GM18909 (cell line): Measurements from ENCODE around the gene CLEC14A.

Experiments
- ATAC-seq: cut with Tn5 transposase; IDR thresholded peaks from one replicate; pipeline ENCODE4 v1.9.1; 2021; ENCODE audit warnings: mild to moderate bottlenecking; ENCODE audit not compliant: unreplicated experiment, poor library complexity

Gene CLEC14A

GRCh38 chr14:38207736-38208617 lies 47.9 kb downstream of the CLEC14A start, which contains the start of gene SSTR1:
TSS of gene SSTR1 (plus strand) at chr14:38207904. CDS start at chr14:38209390, 1,486 bp downstream.
- no peak for ATAC-seq

GRCh38 chr14:38207377-38207735 lies 48.5 kb downstream of the CLEC14A start:
- ATAC-seq, result no peak

GRCh38 chr14:38206689-38207376 lies 49.1 kb downstream of the CLEC14A start:
- ATAC-seq, result no peak

GRCh38 chr14:38205949-38206665 lies 49.8 kb downstream of the CLEC14A start:
- ATAC-seq, result no peak

GRCh38 chr14:38205119-38205813 lies 50.6 kb downstream of the CLEC14A start:
- ATAC-seq, result no peak

GRCh38 chr14:38204719-38205115 lies 51.2 kb downstream of the CLEC14A start:
- no peak for ATAC-seq
